Right lobe of liver (tissue), 6 donors: ENCODE results near the gene DFFA. TPM values are rescaled to one million over a fixed set of nuclear protein-coding genes. Genes with fewer than 3 reads are reported as not detected.
A peak's percentile ranks its signal among the peaks of the same experiment; 100 is the strongest.
"Not testable (repeated sequence)": the region's sequence is repeated elsewhere in the genome, so short reads cannot be mapped to it uniquely, and the experiment has no call there.

Experiments
- ATAC-seq, 4 donors: fragments of 200-7000 bp; cut with Tn5 transposase; one replicate each; pipeline ENCODE4 v1.9.1; 2020; ENCODE audit warnings: mild to moderate bottlenecking in 4 of 4, moderate library complexity in 4 of 4
- DNase-seq, 3 donors: peaks; one replicate each; pipeline ENCODE4 v3.0.0-alpha.2; 2020
- H3K27ac ChIP-seq, 3 donors: fragments of 200-600 bp; one replicate each; pipeline ENCODE4 v1.8.0; 2022
- H3K27me3 ChIP-seq, 2 donors: fragments of 200-600 bp; one replicate each; pipeline ENCODE4 v1.8.0; 2022
- H3K36me3 ChIP-seq, 4 donors: fragments of 200-600 bp; sonication (generic) in 1 of 4; one replicate each; pipeline versions ENCODE4 v1.5.1 to v1.8.0; 2017 to 2022; ENCODE audit warnings: control low read depth in 1 of 4
- H3K4me1 ChIP-seq, 4 donors: fragments of 200-600 bp; sonication (generic) in 1 of 4; one replicate each; pipeline versions ENCODE4 v1.5.1 to v1.8.0; 2017 to 2022; ENCODE audit warnings: control low read depth in 1 of 4
- H3K4me3 ChIP-seq, 3 donors: fragments of 200-600 bp; one replicate each; pipeline ENCODE4 v1.8.0; 2022
- H3K9me3 ChIP-seq, 4 donors: fragments of 200-600 bp; sonication (generic) in 1 of 4; one replicate each; pipeline versions ENCODE4 v1.5.1 to v1.8.0; 2017 to 2022; ENCODE audit warnings: control low read depth in 1 of 4
- POLR2A ChIP-seq: fragments of 450-650 bp; IDR thresholded peaks from one replicate; pipeline ENCODE4 v1.6.1; 2017; ENCODE audit warnings: antibody characterized with exemption, mild to moderate bottlenecking
- WGBS: methylation state at CpG from one replicate; pipeline ENCODE4 v1.1.6; 2018; ENCODE audit warnings: low coverage, low lambda C conversion rate; ENCODE audit not compliant: insufficient coverage; ENCODE audit errors: missing lambda C conversion rate; 5-methylcytosine and 5-hydroxymethylcytosine counted together
- intact Hi-C, 2 donors: fragments of 100-400 bp; cut with DNase I; formaldehyde crosslinking; loops; one replicate each; pipeline versions ENCODE4 v1.11.2 to v1.14.1; 2022
- total RNA-seq, 6 experiments: library from RNA; depleted of rRNA in 2 of 6; stranded (reverse); fragments of >200 nt in 2 of 6; fragmentation: NEBNext Ultra II Directional in 3 of 6; extraction: Animal tissue kit (Norgen Biotek cat#: 25700) in 3 of 6; gene quantifications; one replicate each; pipeline versions ENCODE4 v1.1.0 to v1.2.4, GENCODE V29; 2016 to 2023
- TF ChIP-seq, protein P1 (sequence below), 4 donors: fragments of 200-600 bp in 3 of 4; fragments of 450-650 bp in 1 of 4; IDR thresholded peaks; one replicate each; pipeline versions ENCODE4 v1.5.1 to v1.8.0; 2016 to 2022; ENCODE audit warnings: antibody characterized with exemption in 4 of 4, mild to moderate bottlenecking in 2 of 4
- donor health status: DM: no; HTN: yes; CAD: no.
- donor health status: DM: no; HTN: no; CAD: no.
- donor health status: DM: no; HTN: no; CAD: no.
- donor health status: DM: no; HTN: yes; CAD: no.
- donor health status: DM: no; HTN: yes; CAD: no.

Gene DFFA
- total RNA-seq, 6 experiments from 2014 or later, result 14.1 to 24.8 (median 16.9) TPM

GRCh38 chr1:10480614-10481013 is 8.3 kb upstream of the DFFA start:
- WGBS, result 56% methylated on average over 2 of the region's 2 CpGs
- ATAC-seq, result no peak
- Histone ChIP-seq H3K4me3 (no peak overlapping the region), H3K27ac (no peak overlapping the region), H3K4me1 (peaks cover 0 to 45% (median 16%) of the 10 kb centered on the region in 4 donors), H3K9me3 (no peaks in the 10 kb centered on the region), H3K36me3 (no peaks in the 10 kb centered on the region), H3K27me3 (no peaks in the 10 kb centered on the region)
- intact Hi-C loops, result no loop called here
- TF ChIP-seq POLR2A, result no peak
- TF ChIP-seq, protein P1, sequence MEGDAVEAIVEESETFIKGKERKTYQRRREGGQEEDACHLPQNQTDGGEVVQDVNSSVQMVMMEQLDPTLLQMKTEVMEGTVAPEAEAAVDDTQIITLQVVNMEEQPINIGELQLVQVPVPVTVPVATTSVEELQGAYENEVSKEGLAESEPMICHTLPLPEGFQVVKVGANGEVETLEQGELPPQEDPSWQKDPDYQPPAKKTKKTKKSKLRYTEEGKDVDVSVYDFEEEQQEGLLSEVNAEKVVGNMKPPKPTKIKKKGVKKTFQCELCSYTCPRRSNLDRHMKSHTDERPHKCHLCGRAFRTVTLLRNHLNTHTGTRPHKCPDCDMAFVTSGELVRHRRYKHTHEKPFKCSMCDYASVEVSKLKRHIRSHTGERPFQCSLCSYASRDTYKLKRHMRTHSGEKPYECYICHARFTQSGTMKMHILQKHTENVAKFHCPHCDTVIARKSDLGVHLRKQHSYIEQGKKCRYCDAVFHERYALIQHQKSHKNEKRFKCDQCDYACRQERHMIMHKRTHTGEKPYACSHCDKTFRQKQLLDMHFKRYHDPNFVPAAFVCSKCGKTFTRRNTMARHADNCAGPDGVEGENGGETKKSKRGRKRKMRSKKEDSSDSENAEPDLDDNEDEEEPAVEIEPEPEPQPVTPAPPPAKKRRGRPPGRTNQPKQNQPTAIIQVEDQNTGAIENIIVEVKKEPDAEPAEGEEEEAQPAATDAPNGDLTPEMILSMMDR (IDR thresholded peaks at IDR 0.05), result no peak
- DNase-seq, result no peak

GRCh38 chr1:10479296-10479695 is 7.0 kb upstream of the DFFA start:
- 30% methylated on average over 6 of the region's 8 CpGs for whole genome bisulfite sequencing
- intact Hi-C loops, result no loop called here
- no peaks in the 10 kb centered on the region for H3K36me3 ChIP-seq
- peak overlapping the region in 1 of 3 donors; percentile 18 for H3K27ac ChIP-seq
- TF ChIP-seq, protein P1 (IDR thresholded peaks at IDR 0.05), result no peak
- no peak for TF ChIP-seq POLR2A
- H3K9me3 ChIP-seq, result no peaks in the 10 kb centered on the region
- peaks cover 0 to 41% (median 13%) of the 10 kb centered on the region in 4 donors for H3K4me1 ChIP-seq
- DNase-seq (no peak), ATAC-seq (no peak)
- H3K27me3 ChIP-seq, result no peaks in the 10 kb centered on the region
- no peak overlapping the region for H3K4me3 ChIP-seq

DNA sequence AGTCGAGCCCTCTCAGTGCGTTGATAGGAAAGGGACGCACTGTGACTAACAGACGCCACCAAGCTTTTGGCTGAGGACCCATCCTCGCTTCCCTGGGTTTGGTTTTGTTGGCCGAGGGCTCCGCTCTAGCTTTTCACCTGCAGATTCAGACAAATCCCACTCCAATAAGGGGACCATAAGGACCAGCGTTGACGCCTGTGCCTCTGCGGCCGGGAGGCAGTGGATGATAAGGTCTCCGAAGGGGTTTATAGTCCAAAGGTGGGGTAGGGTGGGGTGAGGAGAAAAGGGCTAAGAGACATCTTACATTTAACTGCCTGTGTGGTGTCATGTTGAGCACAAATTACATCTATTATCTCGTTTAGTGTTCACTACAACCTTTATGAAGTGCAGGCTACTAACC is 3.2 kb upstream of the DFFA start:
- Histone ChIP-seq H3K9me3 (no peaks in the 10 kb centered on the region), H3K4me1 (peaks cover 0 to 50% (median 11%) of the 10 kb centered on the region in 4 donors), H3K36me3 (no peaks in the 10 kb centered on the region), H3K27ac (peak overlapping the region; percentile 66 to 83 (median 82)), H3K27me3 (no peaks in the 10 kb centered on the region), H3K4me3 (peak overlapping the region; percentile 82 to 97 (median 86))
- TF ChIP-seq, protein P1 (IDR thresholded peaks at IDR 0.05), result no peak
- no peak for TF ChIP-seq POLR2A
- WGBS, result 15% methylated on average over 6 of the region's 13 CpGs
- ATAC-seq, result no peak
- intact Hi-C loops, result no loop called here
- no peak for DNase-seq

DNA sequence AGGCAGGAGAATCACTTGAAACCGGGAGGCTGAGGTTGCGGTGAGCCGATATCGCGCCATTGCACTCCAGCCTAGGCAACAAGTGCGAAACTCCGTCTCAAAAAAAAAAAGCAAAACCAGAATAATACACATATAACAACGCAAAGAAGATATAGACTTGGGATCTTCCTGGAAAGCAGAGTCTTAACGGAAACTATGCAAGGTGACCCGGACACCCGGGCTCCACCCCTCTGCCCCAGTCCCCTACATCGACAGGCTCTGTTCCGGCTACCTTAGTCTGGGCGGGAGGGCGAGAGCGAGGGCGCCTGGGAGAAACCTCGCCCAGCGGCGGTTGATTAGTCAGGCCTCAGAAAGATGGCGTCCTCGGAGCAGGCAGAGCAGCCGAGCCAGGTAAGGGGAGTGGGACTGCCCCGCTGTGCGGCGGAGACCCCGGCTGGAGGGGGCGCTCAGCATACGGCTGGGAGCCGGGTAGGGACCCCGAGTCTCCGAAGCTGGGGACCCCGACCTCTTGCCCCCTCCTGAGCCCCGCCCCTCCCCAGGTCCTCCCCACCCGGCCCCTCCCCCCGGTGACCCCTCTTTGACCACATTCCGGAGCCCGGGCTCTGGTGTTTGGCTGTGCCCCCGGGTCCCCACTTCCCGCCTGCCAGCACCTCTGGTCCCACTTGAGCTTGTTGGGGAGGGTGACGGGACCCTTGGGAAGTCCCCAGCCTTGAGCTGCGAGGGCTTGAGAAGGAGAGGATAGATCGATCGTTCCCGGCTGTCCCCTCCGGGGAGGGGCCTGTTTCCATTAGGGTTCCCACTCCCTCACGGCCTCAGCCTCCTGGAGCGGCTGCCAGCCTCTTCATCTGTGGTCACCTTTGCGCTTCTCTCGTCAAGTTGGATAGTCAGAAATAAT is 2.5 kb upstream of the DFFA start, which contains the start of gene PEX14:
PEX14 (plus strand) TSS at position 338 of the 895 bp plus-strand sequence; CDS start at position 355, 17 bp downstream.
- DNase-seq (peak; percentile 85 to 93 (median 91)), ATAC-seq (peak; percentile 82 to 89 (median 84))
- TF ChIP-seq, protein P1 (IDR thresholded peaks at IDR 0.05), result no peak
- TF ChIP-seq POLR2A, result peak; percentile 42
- 5% methylated on average over 14 of the region's 50 CpGs for WGBS
- peak within 1 kb of the TSS; percentile 82 to 97 (median 86) for H3K4me3 ChIP-seq
- intact Hi-C loops, result no loop called here
- no peaks in the 10 kb centered on the region for H3K9me3 ChIP-seq
- no peaks in the 10 kb centered on the region for H3K27me3 ChIP-seq
- peaks cover 0 to 45% (median 9%) of the 10 kb centered on the region in 4 donors for H3K4me1 ChIP-seq
- no peaks in the 10 kb centered on the region for H3K36me3 ChIP-seq
- H3K27ac ChIP-seq, result peak within 1 kb of the TSS; percentile 66 to 83 (median 82)

DNA sequence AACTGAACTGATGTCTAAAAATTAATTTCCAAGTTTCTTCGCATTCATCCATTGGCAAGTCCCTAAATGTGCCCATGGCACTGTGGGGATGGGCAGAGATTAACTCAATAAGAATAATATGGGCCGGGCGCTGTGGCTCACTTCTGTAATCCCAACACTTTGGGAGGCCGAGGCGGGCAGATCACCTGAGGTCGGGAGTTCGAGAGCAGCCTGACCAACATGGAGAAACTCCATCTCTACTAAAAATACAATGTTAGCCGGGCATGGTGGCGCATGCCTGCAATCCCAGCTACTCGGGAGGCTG is 1.9 kb upstream of the DFFA start:
- intact Hi-C loops, DNase-seq, H3K9me3 ChIP-seq, ATAC-seq, H3K27me3 ChIP-seq, H3K36me3 ChIP-seq: not testable (repeated sequence)
- H3K27ac ChIP-seq, result peak overlapping the region in 2 of 3 donors; percentile 82 to 83
- H3K4me3 ChIP-seq, result peak overlapping the region; percentile 82 to 97 (median 86)
- 88% methylated on average over 3 of the region's 10 CpGs for WGBS
- peaks cover 0 to 39% (median 6%) of the 10 kb centered on the region in 4 donors for H3K4me1 ChIP-seq
